WTC11 (cell line): ENCODE results near the gene MSX1.

Experiments
- ATF1 ChIP-seq: sonication (generic); formaldehyde crosslinking; IDR thresholded peaks from 2 replicates; pipeline ENCODE4 v1.8.1; 2023; ENCODE audit warnings: mild to moderate bottlenecking, moderate library complexity, missing genetic modification reagents
- CBFB ChIP-seq: sonication (generic); formaldehyde crosslinking; IDR thresholded peaks from 2 replicates; pipeline ENCODE4 v1.8.1; 2022; ENCODE audit warnings: mild to moderate bottlenecking, low read depth, missing genetic modification reagents
- ETV6 ChIP-seq: sonication (generic); formaldehyde crosslinking; IDR thresholded peaks from 2 replicates; pipeline ENCODE4 v1.8.1; 2022; ENCODE audit warnings: mild to moderate bottlenecking, missing genetic modification reagents
- GABPB1 ChIP-seq: sonication (generic); formaldehyde crosslinking; IDR thresholded peaks from 2 replicates; pipeline ENCODE4 v1.8.1; 2023; ENCODE audit warnings: mild to moderate bottlenecking, missing genetic modification reagents
- RELA ChIP-seq: sonication (generic); formaldehyde crosslinking; IDR thresholded peaks from 2 replicates; pipeline ENCODE4 v1.8.1; 2022; ENCODE audit warnings: missing genetic modification reagents, mild to moderate bottlenecking, borderline replicate concordance
- SOX15 ChIP-seq: fragments of 250-450 bp; sonication (Bioruptor Pico); IDR thresholded peaks from 2 replicates; pipeline ENCODE4 v1.9.0; 2021; ENCODE audit warnings: mild to moderate bottlenecking
- TEAD4 ChIP-seq: sonication (generic); formaldehyde crosslinking; IDR thresholded peaks from 2 replicates; pipeline ENCODE4 v1.8.0; 2022; ENCODE audit warnings: mild to moderate bottlenecking, missing genetic modification reagents
- TF ChIP-seq, protein P1 (sequence below): fragments of 250-450 bp; sonication (Bioruptor Pico); IDR thresholded peaks from 2 replicates; pipeline ENCODE4 v2.1.2; 2022; ENCODE audit warnings: mild to moderate bottlenecking, moderate library complexity
- TF ChIP-seq, protein P2 (sequence below): fragments of 200-600 bp; IDR thresholded peaks from 2 replicates; pipeline ENCODE4 v1.8.0; 2022; ENCODE audit warnings: antibody characterized with exemption
- TF ChIP-seq, protein P3 (sequence below): sonication (generic); formaldehyde crosslinking; IDR thresholded peaks from 2 replicates; pipeline ENCODE4 v1.8.1; 2022; ENCODE audit warnings: mild to moderate bottlenecking, missing genetic modification reagents, moderate library complexity, borderline replicate concordance
- TF ChIP-seq, protein P4 (sequence below): sonication (generic); formaldehyde crosslinking; IDR thresholded peaks from 2 replicates; pipeline ENCODE4 v1.8.1; 2023; ENCODE audit warnings: mild to moderate bottlenecking, moderate library complexity, missing genetic modification reagents

DNA sequence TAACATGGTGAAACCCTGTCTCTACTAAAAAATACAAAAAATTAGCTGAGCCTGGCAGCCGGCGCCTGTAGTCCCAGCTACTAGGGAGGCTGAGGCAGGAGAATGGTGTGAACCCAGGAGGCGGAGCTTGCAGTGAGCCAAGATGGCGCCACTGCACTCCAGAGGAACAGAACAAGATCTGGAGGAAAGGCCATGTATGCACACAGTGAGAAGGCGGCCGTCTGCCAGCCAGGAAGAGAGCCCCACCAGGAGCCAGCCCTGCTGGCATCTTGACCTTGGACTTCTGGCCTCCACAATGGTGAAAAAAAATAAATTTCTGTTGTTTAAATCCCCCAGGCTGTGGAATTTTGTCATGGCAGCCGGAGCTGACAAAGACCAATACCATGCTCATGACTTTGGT, 28.2 kb upstream of the MSX1 start:
- TF ChIP-seq, protein P1, sequence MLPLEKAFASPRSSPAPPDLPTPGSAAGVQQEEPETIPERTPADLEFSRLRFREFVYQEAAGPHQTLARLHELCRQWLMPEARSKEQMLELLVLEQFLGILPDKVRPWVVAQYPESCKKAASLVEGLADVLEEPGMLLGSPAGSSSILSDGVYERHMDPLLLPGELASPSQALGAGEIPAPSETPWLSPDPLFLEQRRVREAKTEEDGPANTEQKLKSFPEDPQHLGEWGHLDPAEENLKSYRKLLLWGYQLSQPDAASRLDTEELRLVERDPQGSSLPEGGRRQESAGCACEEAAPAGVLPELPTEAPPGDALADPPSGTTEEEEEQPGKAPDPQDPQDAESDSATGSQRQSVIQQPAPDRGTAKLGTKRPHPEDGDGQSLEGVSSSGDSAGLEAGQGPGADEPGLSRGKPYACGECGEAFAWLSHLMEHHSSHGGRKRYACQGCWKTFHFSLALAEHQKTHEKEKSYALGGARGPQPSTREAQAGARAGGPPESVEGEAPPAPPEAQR, result no peak
- TF ChIP-seq, protein P2, sequence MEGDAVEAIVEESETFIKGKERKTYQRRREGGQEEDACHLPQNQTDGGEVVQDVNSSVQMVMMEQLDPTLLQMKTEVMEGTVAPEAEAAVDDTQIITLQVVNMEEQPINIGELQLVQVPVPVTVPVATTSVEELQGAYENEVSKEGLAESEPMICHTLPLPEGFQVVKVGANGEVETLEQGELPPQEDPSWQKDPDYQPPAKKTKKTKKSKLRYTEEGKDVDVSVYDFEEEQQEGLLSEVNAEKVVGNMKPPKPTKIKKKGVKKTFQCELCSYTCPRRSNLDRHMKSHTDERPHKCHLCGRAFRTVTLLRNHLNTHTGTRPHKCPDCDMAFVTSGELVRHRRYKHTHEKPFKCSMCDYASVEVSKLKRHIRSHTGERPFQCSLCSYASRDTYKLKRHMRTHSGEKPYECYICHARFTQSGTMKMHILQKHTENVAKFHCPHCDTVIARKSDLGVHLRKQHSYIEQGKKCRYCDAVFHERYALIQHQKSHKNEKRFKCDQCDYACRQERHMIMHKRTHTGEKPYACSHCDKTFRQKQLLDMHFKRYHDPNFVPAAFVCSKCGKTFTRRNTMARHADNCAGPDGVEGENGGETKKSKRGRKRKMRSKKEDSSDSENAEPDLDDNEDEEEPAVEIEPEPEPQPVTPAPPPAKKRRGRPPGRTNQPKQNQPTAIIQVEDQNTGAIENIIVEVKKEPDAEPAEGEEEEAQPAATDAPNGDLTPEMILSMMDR, result no peak
- TF ChIP-seq GABPB1 (CRISPR knock-in tag) (no peak), CBFB (CRISPR knock-in tag) (no peak), ATF1 (CRISPR knock-in tag) (no peak), RELA (CRISPR knock-in tag) (no peak), TEAD4 (CRISPR knock-in tag) (no peak), ETV6 (CRISPR knock-in tag) (no peak), SOX15 (CRISPR knock-in tag) (no peak)
- TF ChIP-seq, protein P3, sequence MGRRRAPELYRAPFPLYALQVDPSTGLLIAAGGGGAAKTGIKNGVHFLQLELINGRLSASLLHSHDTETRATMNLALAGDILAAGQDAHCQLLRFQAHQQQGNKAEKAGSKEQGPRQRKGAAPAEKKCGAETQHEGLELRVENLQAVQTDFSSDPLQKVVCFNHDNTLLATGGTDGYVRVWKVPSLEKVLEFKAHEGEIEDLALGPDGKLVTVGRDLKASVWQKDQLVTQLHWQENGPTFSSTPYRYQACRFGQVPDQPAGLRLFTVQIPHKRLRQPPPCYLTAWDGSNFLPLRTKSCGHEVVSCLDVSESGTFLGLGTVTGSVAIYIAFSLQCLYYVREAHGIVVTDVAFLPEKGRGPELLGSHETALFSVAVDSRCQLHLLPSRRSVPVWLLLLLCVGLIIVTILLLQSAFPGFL (CRISPR knock-in tag), result no peak
- TF ChIP-seq, protein P4, sequence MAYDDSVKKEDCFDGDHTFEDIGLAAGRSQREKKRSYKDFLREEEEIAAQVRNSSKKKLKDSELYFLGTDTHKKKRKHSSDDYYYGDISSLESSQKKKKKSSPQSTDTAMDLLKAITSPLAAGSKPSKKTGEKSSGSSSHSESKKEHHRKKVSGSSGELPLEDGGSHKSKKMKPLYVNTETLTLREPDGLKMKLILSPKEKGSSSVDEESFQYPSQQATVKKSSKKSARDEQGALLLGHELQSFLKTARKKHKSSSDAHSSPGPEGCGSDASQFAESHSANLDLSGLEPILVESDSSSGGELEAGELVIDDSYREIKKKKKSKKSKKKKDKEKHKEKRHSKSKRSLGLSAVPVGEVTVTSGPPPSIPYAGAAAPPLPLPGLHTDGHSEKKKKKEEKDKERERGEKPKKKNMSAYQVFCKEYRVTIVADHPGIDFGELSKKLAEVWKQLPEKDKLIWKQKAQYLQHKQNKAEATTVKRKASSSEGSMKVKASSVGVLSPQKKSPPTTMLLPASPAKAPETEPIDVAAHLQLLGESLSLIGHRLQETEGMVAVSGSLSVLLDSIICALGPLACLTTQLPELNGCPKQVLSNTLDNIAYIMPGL, result no peak
